B cell (primary cell): Measurements from ENCODE around the gene SNRK. TPM values are rescaled to one million over a fixed set of nuclear protein-coding genes. Genes with fewer than 3 reads are reported as not detected.

Experiments used
- ATAC-seq: fragments of 200-7000 bp; cut with Tn5 transposase; one replicate; pipeline ENCODE4 v1.10.0; 2021; ENCODE audit warnings: low read depth, mild to moderate bottlenecking, moderate number of reproducible peaks, moderate library complexity
- CTCF ChIA-PET: fragments of 350-600 bp; sonication (Branson Sonifier 250); formaldehyde crosslinking; loops from one replicate; lab custom pipeline; 2021; ENCODE audit warnings: antibody characterized with exemption, inconsistent platforms; lab: Charles Lee
- POLR2A ChIA-PET: fragments of 350-600 bp; sonication (Branson Sonifier 250); formaldehyde crosslinking; loops from one replicate; lab custom pipeline; 2021; ENCODE audit warnings: antibody characterized with exemption; lab: Charles Lee
- DNase-seq: peaks from one replicate; pipeline ENCODE4 v3.0.0; 2013
- H2AFZ ChIP-seq: 2 replicates; pipeline ENCODE4 v1.6.1; 2012; ENCODE audit warnings: mild to moderate bottlenecking, low read depth, low read length; ENCODE audit not compliant: insufficient read depth, poor library complexity, severe bottlenecking
- H3K27ac ChIP-seq, 2 donors: 1 replicate in 1 of 2; 2 replicates in 1 of 2; pipeline ENCODE4 v1.5.1; 2012 to 2013; ENCODE audit warnings: low read length in 2 of 2, mild to moderate bottlenecking in 2 of 2, moderate library complexity in 1 of 2
- H3K27me3 ChIP-seq, 4 experiments: fragments of 200-600 bp in 1 of 4; sonication (generic) in 1 of 4; replicated peaks in 1 of 4; 1 replicate in 2 of 4; 2 replicates in 2 of 4; pipeline versions ENCODE4 v1.6.1 to v1.7.0; 2013 to 2016; ENCODE audit warnings: low read length in 3 of 4, mild to moderate bottlenecking in 2 of 4, mixed read lengths in 1 of 4, moderate library complexity in 1 of 4; ENCODE audit not compliant: insufficient read depth in 4 of 4, control insufficient read depth in 3 of 4; ENCODE audit errors: control extremely low read depth in 1 of 4
- H3K36me3 ChIP-seq, 2 experiments: replicated peaks in 1 of 2; 1 replicate in 1 of 2; 2 replicates in 1 of 2; pipeline versions ENCODE4 v1.6.1 to v1.7.1; 2013; ENCODE audit warnings: low read length in 1 of 2; ENCODE audit not compliant: insufficient read depth in 2 of 2, control insufficient read depth in 1 of 2; ENCODE audit errors: control extremely low read depth in 1 of 2, extremely low read depth in 1 of 2
- H3K4me1 ChIP-seq, 2 donors: fragments of 200-600 bp in 1 of 2; sonication (generic) in 1 of 2; 1 replicate in 1 of 2; 2 replicates in 1 of 2; pipeline versions ENCODE4 v1.5.1 to v1.6.1; 2013 to 2017; ENCODE audit warnings: low read length in 2 of 2; ENCODE audit not compliant: control insufficient read depth in 2 of 2, insufficient read depth in 2 of 2
- H3K4me2 ChIP-seq: replicated peaks from 2 replicates; pipeline ENCODE3; 2012; ENCODE audit warnings: mild to moderate bottlenecking, low read depth, low read length; ENCODE audit not compliant: poor library complexity, severe bottlenecking
- H3K4me3 ChIP-seq, 5 experiments: fragments of 200-600 bp in 1 of 5; sonication (generic) in 1 of 5; 1 replicate in 3 of 5; 2 replicates in 2 of 5; pipeline versions ENCODE4 v1.5.1 to v1.7.0; 2011 to 2016; ENCODE audit warnings: low read length in 4 of 5, mild to moderate bottlenecking in 4 of 5, low read depth in 2 of 5, control low read depth in 1 of 5, moderate library complexity in 1 of 5; ENCODE audit not compliant: insufficient read depth in 1 of 5; ENCODE audit errors: control extremely low read depth in 1 of 5, extremely low read depth in 1 of 5
- H3K79me2 ChIP-seq: fragments of 200-600 bp; sonication (generic); one replicate; pipeline ENCODE4 v1.6.0; 2016; ENCODE audit warnings: low read length; ENCODE audit not compliant: control insufficient read depth, insufficient read depth
- H3K9ac ChIP-seq: fragments of 200-600 bp; sonication (generic); 2 replicates; pipeline ENCODE4 v1.6.1; 2017; ENCODE audit warnings: mild to moderate bottlenecking, low read length, moderate library complexity
- H3K9me3 ChIP-seq, 3 donors: one replicate each; pipeline versions ENCODE4 v1.6.1 to v1.7.1; 2013; ENCODE audit warnings: low read length in 2 of 3; ENCODE audit not compliant: control insufficient read depth in 2 of 3, insufficient read depth in 1 of 3; ENCODE audit errors: control extremely low read depth in 1 of 3
- H4K20me1 ChIP-seq: 2 replicates; pipeline ENCODE4 v1.6.0; 2012; ENCODE audit warnings: mild to moderate bottlenecking, low read length; ENCODE audit not compliant: insufficient read depth, control insufficient read depth, poor library complexity, severe bottlenecking
- H3K27ac Mint-ChIP-seq: one replicate; pipeline ENCODE4 v1.8.0; 2021; ENCODE audit warnings: mixed read lengths
- H3K27me3 Mint-ChIP-seq: one replicate; pipeline ENCODE4 v1.8.0; 2021; ENCODE audit warnings: mixed read lengths
- H3K4me1 Mint-ChIP-seq: one replicate; pipeline ENCODE4 v1.8.0; 2021; ENCODE audit warnings: mixed read lengths
- H3K4me3 Mint-ChIP-seq: one replicate; pipeline ENCODE4 v1.8.0; 2021; ENCODE audit warnings: mixed read lengths
- H3K9me3 Mint-ChIP-seq: one replicate; pipeline ENCODE4 v1.8.0; 2022; ENCODE audit warnings: mixed read lengths; ENCODE audit not compliant: insufficient read depth
- CTCF ChIP-seq: fragments of 200-600 bp; IDR thresholded peaks from one replicate; pipeline ENCODE4 v1.8.0; 2022; ENCODE audit warnings: antibody characterized with exemption, mild to moderate bottlenecking
- EZH2 ChIP-seq: IDR thresholded peaks from 2 replicates; pipeline ENCODE4 v1.6.1; 2012; ENCODE audit warnings: borderline replicate concordance, low read depth, mild to moderate bottlenecking, moderate library complexity, low read length; ENCODE audit not compliant: insufficient read depth, poor library complexity, severe bottlenecking
- WGBS: methylation state at CpG from one replicate; pipeline ENCODE4 v1.1.5; 2013; ENCODE audit warnings: missing lambda C conversion rate; ENCODE audit not compliant: insufficient coverage; 5-methylcytosine and 5-hydroxymethylcytosine counted together
- intact Hi-C: fragments of 100-400 bp; cut with micrococcal nuclease; formaldehyde crosslinking; loops from one replicate; pipeline ENCODE4 v1.10.0; 2022
- polyA plus RNA-seq: library from polyadenylated mRNA; depleted of rRNA; stranded (reverse); fragments of >200 nt; gene quantifications from 2 replicates; pipeline ENCODE4 v1.2.3, GENCODE V29; 2012
- total RNA-seq, 2 donors: library from RNA; stranded (reverse); fragments of 120-200 nt in 1 of 2; gene quantifications; 1 replicate in 1 of 2; 2 replicates in 1 of 2; pipeline versions ENCODE4 v1.2.3 to v1.2.4, GENCODE V29; 2013 to 2022

SNRK gene
- total and polyA plus RNA-seq, 2 donors (not counting 1 experiment from before 2014, with no cell fraction given), result 17.8 to 46.7 TPM

- H3K9ac ChIP-seq, result no peak overlapping the region
- Mint-ChIP-seq H3K4me3 (no peak overlapping the region), H3K27me3 (no peaks in the 10 kb centered on the region), H3K4me1 (no peaks in the 10 kb centered on the region), H3K9me3 (no peaks in the 10 kb centered on the region), H3K27ac (no peak overlapping the region)
- WGBS, result 100% methylated on average over 1 of the region's 3 CpGs
- H3K4me1 ChIP-seq, result no peaks in the 10 kb centered on the region
- ATAC-seq, result no peak
- POLR2A ChIA-PET, result no interaction called here
- no peak for DNase-seq
- no peak overlapping the region for H3K4me3 ChIP-seq
- CTCF ChIA-PET, result no interaction called here
- no peaks in the 10 kb centered on the region for H3K27me3 ChIP-seq
- TF ChIP-seq CTCF, result no peak
- TF ChIP-seq EZH2, result no peak
- peaks cover 20 to 90% of the 10 kb centered on the region in 2 experiments for H3K36me3 ChIP-seq
- H4K20me1 ChIP-seq, result peaks cover 25% of the 10 kb centered on the region
- no peak overlapping the region for H3K27ac ChIP-seq
- peaks cover 3 to 15% (median 5%) of the 10 kb centered on the region in 3 donors for H3K9me3 ChIP-seq
- peaks cover 12% of the 10 kb centered on the region for H3K79me2 ChIP-seq
- intact Hi-C loops, result no loop called here
- no peak overlapping the region for H3K4me2 ChIP-seq
- H2AFZ ChIP-seq, result no peak overlapping the region
Observed at GRCh38 chr3:43343815-43344214, 57.5 kb downstream of the SNRK start.

GRCh38 chr3:43344520-43344919 is 58.2 kb downstream of the SNRK start:
- no peak overlapping the region for H3K4me3 ChIP-seq
- H3K9ac ChIP-seq, result no peak overlapping the region
- H3K79me2 ChIP-seq, result peaks cover 5% of the 10 kb centered on the region
- Mint-ChIP-seq H3K9me3 (no peaks in the 10 kb centered on the region), H3K27me3 (no peaks in the 10 kb centered on the region), H3K4me3 (no peak overlapping the region), H3K27ac (no peak overlapping the region), H3K4me1 (no peaks in the 10 kb centered on the region)
- DNase-seq, result no peak
- ATAC-seq, result no peak
- 100% methylated on average over 1 of the region's 3 CpGs for WGBS
- ChIA-PET CTCF (interaction anchor here (1.9 kb wide), 1 partner anchor 9 kb away, joined by 7 read pairs; no protein-coding TSS in a partner anchor), POLR2A (interaction anchor here (0.6 kb wide), 1 partner anchor 24 kb away, joined by 6 read pairs; no protein-coding TSS in a partner anchor)
- no peaks in the 10 kb centered on the region for H3K27me3 ChIP-seq
- no peak overlapping the region for H3K4me2 ChIP-seq
- H4K20me1 ChIP-seq, result peaks cover 25% of the 10 kb centered on the region
- intact Hi-C loops, result no loop called here
- H3K27ac ChIP-seq, result no peak overlapping the region
- no peak overlapping the region for H2AFZ ChIP-seq
- peaks cover 0 to 11% (median 0%) of the 10 kb centered on the region in 3 donors for H3K9me3 ChIP-seq
- H3K4me1 ChIP-seq, result no peaks in the 10 kb centered on the region
- H3K36me3 ChIP-seq, result peaks cover 19 to 92% of the 10 kb centered on the region in 2 experiments
- TF ChIP-seq EZH2, result no peak
- TF ChIP-seq CTCF, result no peak
